ENCODE data around the gene SERPINA5.

The SERPINA5 gene

DNA sequence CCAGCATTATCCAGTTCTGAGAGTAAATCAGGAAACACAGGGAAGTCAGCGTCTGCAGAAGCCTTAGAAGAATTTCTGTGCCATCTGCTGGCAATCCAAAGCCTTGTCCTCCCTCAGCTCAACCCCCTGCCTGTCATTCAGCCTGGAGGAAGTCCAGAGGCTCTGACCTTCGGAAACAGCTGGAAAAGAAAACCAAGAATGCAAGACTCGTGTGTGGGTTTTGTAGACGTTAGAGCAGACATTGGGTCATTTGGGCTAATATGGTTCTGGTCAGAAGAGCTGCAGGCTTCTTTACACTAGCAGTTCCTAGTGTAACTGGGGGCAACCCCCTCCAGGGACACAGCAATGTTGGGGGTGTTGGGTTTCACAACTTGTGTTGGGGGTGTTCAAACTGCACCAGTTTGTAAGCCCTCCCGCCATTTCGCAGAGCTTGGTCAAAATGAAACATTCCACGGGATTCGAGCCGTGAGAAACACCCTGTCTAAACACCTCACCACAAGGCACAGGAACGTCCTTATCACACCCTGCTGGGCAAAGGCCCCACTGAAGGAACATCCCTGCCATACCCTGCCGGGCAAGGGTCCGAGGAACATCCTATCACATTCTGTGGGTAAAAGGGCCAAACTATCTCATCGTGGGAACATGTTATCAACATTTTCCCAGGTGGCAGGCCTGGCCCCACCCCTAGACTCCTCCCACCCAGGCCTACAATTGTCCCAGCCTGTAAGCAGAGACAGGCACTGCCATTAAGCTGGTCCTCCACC lies 41.0 kb upstream of the SERPINA5 start:
- no peak overlapping the region for H3K27ac ChIP-seq
- no peak for TF ChIP-seq CTCF (IDR thresholded peaks at IDR 0.05)
- no peak overlapping the region for H3K4me3 ChIP-seq
- DNase-seq (ENCODE audit: low spot score), result no peak

DNA sequence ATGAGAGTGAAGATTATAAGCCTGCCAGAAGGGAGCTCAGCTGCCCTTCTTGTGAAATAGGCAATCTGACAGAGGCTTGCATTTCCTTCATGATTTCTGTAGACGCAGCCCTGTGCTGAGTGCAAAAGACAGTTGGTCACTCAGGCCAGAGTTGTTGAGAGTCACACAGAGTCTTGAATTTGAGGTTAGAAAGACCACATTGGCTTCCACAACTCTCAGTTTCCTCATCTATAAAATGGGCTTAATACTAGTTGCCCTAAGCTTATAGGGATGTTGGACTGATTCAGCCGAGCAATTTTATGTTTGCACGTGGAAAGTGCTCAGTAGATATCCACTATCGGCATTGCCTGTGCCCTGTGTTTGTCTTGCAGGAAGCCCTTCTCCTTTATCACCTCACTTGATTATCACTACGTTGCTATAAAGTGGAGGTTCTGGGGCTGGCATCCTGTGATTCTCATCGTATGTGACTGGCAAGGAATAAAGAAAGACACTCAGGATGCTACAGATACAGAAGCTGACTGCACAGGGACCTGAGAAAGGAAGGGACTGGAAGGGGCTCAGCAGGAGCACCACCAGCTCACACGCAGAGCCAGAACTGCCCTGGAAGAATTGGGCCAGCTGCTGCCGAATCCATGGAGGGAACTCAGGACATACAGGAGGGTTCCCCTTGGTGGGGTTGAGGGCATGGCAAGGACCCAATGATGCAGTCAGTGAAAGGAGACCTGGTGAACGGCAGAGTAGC lies 39.8 kb upstream of the SERPINA5 start:
- Histone ChIP-seq H3K4me3 (no peak overlapping the region), H3K27ac (no peak overlapping the region)
- no peak for TF ChIP-seq CTCF (IDR thresholded peaks at IDR 0.05)
- no peak for DNase-seq (ENCODE audit: low spot score)

DNA sequence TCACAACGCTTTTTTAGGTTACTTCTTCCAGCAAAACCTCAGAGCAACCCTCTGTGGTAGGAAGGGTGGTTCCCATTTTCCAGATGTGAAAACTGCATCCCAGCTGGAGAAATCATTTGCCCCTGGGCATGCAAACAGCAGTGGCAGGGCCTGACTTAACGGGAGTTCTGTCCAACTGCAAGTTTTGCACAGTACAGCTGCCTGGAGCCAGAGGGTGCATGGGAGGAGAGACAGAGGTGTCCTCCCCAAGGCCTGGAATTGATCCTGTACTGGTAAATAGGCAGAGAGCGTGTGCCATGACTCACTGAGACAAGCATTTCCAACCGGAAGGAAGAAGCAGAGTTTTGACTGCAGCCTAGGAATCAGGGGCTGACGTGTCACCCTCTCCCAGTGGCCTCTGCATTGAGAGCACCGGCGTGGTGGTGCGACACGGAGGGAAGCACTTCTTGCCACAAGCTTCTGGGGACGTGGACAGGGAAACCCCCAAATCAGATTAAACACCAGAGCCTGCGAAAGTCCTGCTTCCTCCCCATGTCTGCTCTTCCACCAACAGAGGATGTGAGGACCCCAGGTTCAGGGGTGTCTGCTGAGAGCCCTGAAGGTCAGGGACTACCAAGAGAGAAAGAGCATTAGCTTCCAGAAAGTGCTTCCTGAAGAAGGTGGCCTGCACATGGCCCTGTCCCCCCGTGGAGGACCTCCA lies 39.0 kb upstream of the SERPINA5 start:
- DNase-seq (ENCODE audit: low spot score), result no peak
- no peak for TF ChIP-seq CTCF (IDR thresholded peaks at IDR 0.05)
- Histone ChIP-seq H3K4me3 (no peak overlapping the region), H3K27ac (no peak overlapping the region)

DNA sequence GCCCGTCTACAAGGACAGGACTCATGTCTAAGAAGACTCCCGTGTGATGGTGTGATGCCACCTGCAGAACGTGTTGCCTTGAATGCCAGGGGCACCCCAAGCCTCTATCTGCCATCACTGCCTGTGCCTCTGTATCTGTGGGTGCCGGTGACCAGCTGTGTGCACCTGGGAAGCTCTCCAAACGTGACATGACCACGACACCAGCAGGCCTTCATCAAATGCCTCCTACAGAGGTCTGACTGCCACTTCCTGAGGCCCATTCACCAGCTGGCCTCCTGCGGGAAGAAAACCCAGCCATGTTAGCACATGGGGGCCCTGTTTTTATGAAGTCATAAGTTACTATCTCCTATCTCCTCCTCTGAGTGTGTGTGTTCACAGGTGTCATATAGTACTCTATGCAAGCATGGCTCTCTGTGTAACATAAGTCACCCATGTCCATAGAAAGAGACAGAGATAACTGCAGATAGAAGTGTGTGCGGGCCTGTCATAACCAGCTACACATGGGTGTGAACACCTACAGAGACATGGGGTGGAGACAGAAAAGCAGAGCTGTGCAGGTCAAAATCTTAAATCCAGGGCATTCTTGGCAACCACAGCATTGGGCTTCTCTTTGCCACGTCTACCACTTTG lies 38.3 kb upstream of the SERPINA5 start:
- H3K27ac ChIP-seq, result no peak overlapping the region
- H3K4me3 ChIP-seq, result no peak overlapping the region
- no peak for DNase-seq (ENCODE audit: low spot score)
- no peak for TF ChIP-seq CTCF (IDR thresholded peaks at IDR 0.05)

DNA sequence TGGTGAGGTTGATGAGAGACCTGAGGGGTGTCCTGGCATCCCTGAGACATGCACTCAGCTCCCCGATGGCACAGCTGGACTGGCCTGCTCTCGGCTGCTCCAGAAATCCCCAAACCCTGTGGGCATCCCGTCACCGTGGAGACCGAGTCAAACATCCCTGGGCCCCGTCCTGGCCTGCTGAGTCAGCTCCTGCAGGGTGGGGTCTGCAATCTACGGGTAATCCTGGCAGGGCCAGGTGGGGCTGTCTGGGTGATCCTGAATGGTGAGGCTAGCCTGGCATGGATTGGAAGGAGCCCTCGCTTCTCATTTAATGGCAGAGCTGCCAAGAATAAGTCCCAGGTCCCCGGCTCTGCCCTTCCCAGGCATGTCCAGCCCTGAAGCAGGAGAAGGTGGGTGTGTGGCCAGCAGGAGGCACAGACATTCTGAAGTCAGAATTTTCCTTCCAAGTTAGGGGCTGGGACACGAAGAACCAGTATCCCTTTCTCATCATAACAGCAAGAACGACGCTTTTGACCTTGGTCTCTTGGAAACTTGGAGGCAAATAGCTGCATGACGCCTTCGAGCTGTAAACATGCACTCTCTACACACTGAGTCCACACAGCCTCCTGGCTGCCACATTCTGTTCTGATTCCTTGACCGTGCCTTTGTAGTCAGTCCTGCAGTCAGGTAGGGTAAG lies 37.6 kb upstream of the SERPINA5 start:
- no peak overlapping the region for H3K27ac ChIP-seq

More for the DNA sequence above, 37.6 kb upstream of the SERPINA5 start:
- no peak for DNase-seq (ENCODE audit: low spot score)
- no peak for TF ChIP-seq CTCF (IDR thresholded peaks at IDR 0.05)
- H3K4me3 ChIP-seq, result no peak overlapping the region
